Measurements from ENCODE around the gene NOXO1. TPM values are rescaled to one million over a fixed set of nuclear protein-coding genes. Genes with fewer than 3 reads are reported as not detected.

The NOXO1 gene
- total RNA-seq, 2 donors from 2014 or later: 0.42 TPM; not detected in 1

DNA sequence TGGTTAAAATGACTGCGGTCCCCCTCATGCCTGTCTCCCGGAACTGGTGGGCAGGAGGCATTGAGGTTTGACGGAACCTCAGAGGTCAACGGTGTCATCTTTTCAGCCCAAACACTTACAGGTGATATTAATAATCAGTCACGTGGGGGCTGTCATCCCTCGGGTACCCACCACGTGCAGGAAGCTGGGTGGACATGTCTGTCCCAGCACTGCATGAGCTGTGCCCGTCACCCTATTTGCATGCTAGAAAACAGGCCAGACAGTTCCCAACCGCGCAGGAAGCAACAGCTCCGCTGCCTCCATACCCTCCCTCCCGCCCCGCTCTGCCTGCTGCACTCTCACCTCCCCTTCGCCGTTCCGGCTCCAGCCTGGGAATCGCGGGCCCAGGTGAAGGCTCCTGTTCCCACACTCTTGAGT lies 9.9 kb upstream of the NOXO1 start:
- peaks cover 37% of the 10 kb centered on the region for H3K27me3 ChIP-seq (ENCODE audit: control insufficient read depth, insufficient read depth, low read length, poor library complexity, severe bottlenecking)
- peak; percentile 69 for DNase-seq
- WGBS, 2 experiments (ENCODE audit: insufficient coverage in 1 of 2, insufficient read length in 1 of 2): 16 to 27% methylated on average over 14 to 18 of the region's 18 CpGs
- H3K9ac ChIP-seq (ENCODE audit: extremely low read depth, low read length, poor library complexity, severe bottlenecking): no peak overlapping the region
- peaks cover 3% of the 10 kb centered on the region for H3K4me1 ChIP-seq (ENCODE audit: control insufficient read depth, insufficient read depth, low read length)
- Mint-ChIP-seq H3K27ac (no peak overlapping the region), H3K9me3 (no peaks in the 10 kb centered on the region), H3K36me3 (ENCODE audit: low read depth) (peaks cover 14% of the 10 kb centered on the region), H3K27me3 (ENCODE audit: insufficient read depth) (peaks cover 41% of the 10 kb centered on the region), H3K4me1 (peaks cover 1% of the 10 kb centered on the region), H3K4me3 (peak overlapping the region; percentile 53)
- H3K4me3 ChIP-seq (ENCODE audit: low read length): peak overlapping the region; percentile 80
- H3K36me3 ChIP-seq (ENCODE audit: control insufficient read depth, insufficient read depth, low read length): peaks cover 11% of the 10 kb centered on the region
- H3K9me3 ChIP-seq (ENCODE audit: control insufficient read depth, low read length): no peaks in the 10 kb centered on the region
- H3K27ac ChIP-seq (ENCODE audit: low read depth, low read length): no peak overlapping the region
- TF ChIP-seq, protein P1, sequence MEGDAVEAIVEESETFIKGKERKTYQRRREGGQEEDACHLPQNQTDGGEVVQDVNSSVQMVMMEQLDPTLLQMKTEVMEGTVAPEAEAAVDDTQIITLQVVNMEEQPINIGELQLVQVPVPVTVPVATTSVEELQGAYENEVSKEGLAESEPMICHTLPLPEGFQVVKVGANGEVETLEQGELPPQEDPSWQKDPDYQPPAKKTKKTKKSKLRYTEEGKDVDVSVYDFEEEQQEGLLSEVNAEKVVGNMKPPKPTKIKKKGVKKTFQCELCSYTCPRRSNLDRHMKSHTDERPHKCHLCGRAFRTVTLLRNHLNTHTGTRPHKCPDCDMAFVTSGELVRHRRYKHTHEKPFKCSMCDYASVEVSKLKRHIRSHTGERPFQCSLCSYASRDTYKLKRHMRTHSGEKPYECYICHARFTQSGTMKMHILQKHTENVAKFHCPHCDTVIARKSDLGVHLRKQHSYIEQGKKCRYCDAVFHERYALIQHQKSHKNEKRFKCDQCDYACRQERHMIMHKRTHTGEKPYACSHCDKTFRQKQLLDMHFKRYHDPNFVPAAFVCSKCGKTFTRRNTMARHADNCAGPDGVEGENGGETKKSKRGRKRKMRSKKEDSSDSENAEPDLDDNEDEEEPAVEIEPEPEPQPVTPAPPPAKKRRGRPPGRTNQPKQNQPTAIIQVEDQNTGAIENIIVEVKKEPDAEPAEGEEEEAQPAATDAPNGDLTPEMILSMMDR (conservative IDR thresholded peaks at IDR 0.05): no peak

GRCh38 chr16:1990351-1991134 lies 9.3 kb upstream of the NOXO1 start:
- H3K9ac ChIP-seq (ENCODE audit: extremely low read depth, low read length, poor library complexity, severe bottlenecking): peak overlapping the region; percentile 30
- H3K27ac ChIP-seq (ENCODE audit: low read depth, low read length): no peak overlapping the region

GRCh38 chr16:1990101-1990350 lies 8.8 kb upstream of the NOXO1 start:
- Mint-ChIP-seq H3K9me3 (no peaks in the 10 kb centered on the region), H3K27ac (no peak overlapping the region), H3K27me3 (ENCODE audit: insufficient read depth) (peaks cover 41% of the 10 kb centered on the region), H3K4me1 (peaks cover 1% of the 10 kb centered on the region), H3K4me3 (peak overlapping the region; percentile 53), H3K36me3 (ENCODE audit: low read depth) (peaks cover 10% of the 10 kb centered on the region)
- Histone ChIP-seq H3K36me3 (ENCODE audit: control insufficient read depth, insufficient read depth, low read length) (peaks cover 22% of the 10 kb centered on the region), H3K27ac (ENCODE audit: low read depth, low read length) (no peak overlapping the region), H3K27me3 (ENCODE audit: control insufficient read depth, insufficient read depth, low read length, poor library complexity, severe bottlenecking) (peaks cover 37% of the 10 kb centered on the region), H3K9ac (ENCODE audit: extremely low read depth, low read length, poor library complexity, severe bottlenecking) (no peak overlapping the region), H3K4me1 (ENCODE audit: control insufficient read depth, insufficient read depth, low read length) (peaks cover 3% of the 10 kb centered on the region), H3K4me3 (ENCODE audit: low read length) (peak overlapping the region; percentile 80), H3K9me3 (ENCODE audit: control insufficient read depth, low read length) (no peaks in the 10 kb centered on the region)
- no peak for DNase-seq
- TF ChIP-seq, protein P1 (conservative IDR thresholded peaks at IDR 0.05): no peak
- WGBS, 2 experiments (ENCODE audit: insufficient coverage in 1 of 2, insufficient read length in 1 of 2): 0% methylated on average over 18 of the region's 25 CpGs; no CpG with 5 or more reads in 1 of the 2 experiments

More at GRCh38 chr16:1990351-1991134, 9.3 kb upstream of the NOXO1 start:
- 4 to 7% methylated on average over 13 to 46 of the region's 50 CpGs for WGBS, 2 experiments (ENCODE audit: insufficient coverage in 1 of 2, insufficient read length in 1 of 2)
- Mint-ChIP-seq H3K4me3 (peak overlapping the region; percentile 53), H3K27me3 (ENCODE audit: insufficient read depth) (peaks cover 41% of the 10 kb centered on the region), H3K36me3 (ENCODE audit: low read depth) (peaks cover 13% of the 10 kb centered on the region), H3K27ac (no peak overlapping the region), H3K4me1 (peaks cover 1% of the 10 kb centered on the region), H3K9me3 (no peaks in the 10 kb centered on the region)
- TF ChIP-seq, protein P1 (conservative IDR thresholded peaks at IDR 0.05): no peak
- peaks cover 17% of the 10 kb centered on the region for H3K36me3 ChIP-seq (ENCODE audit: control insufficient read depth, insufficient read depth, low read length)
- peak overlapping the region; percentile 80 for H3K4me3 ChIP-seq (ENCODE audit: low read length)
- peak; percentile 90 for DNase-seq
- peaks cover 3% of the 10 kb centered on the region for H3K4me1 ChIP-seq (ENCODE audit: control insufficient read depth, insufficient read depth, low read length)
- H3K27me3 ChIP-seq (ENCODE audit: control insufficient read depth, insufficient read depth, low read length, poor library complexity, severe bottlenecking): peaks cover 37% of the 10 kb centered on the region
- H3K9me3 ChIP-seq (ENCODE audit: control insufficient read depth, low read length): no peaks in the 10 kb centered on the region
